ENCODE measurements around the gene ATP11A.
"Not testable (repeated sequence)": the region's sequence is repeated elsewhere in the genome, so short reads cannot be mapped to it uniquely, and the experiment has no call there.

The ATP11A gene

DNA sequence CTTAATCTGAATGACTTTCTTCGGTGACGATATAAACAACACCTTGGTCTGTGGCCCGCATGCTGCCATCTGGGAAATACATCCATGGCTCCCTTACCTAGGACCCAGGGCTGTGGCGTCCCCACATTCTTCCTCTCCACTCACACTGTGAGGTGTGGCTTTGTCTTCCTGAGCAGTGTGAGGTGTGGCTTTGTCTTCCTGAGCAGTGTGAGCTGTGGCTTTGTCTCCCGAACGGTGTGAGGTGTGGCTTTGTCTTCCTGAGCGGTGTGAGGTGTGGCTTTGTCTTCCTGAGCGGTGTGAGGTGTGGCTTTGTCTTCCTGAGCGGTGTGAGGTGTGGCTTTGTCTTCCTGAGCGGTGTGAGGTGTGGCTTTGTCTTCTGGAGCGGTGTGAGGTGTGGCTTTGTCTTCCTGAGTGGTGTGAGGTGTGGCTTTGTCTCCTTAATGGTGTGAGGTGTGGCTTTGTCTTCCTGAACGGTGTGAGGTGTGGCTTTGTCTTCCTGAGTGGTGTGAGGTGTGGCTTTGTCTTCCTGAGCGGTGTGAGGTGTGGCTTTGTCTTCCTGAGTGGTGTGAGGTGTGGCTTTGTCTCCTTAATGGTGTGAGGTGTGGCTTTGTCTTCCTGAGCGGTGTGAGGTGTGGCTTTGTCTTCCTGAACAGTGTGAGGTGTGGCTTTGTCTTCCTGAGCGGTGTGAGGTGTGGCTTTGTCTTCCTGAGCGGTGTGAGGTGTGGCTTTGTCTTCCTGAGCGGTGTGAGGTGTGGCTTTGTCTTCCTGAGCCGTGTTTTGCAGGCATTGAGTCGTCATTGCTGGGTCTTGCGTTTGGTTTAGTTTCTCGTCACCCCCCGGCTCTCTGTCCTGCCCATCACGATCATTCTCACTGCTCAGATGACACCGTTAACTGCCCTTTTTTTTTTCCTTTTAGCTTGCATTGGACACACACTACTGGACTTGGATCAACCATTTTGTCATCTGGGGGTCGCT, 183.1 kb downstream of the ATP11A start:
- DNase-seq = not testable (repeated sequence)

DNA sequence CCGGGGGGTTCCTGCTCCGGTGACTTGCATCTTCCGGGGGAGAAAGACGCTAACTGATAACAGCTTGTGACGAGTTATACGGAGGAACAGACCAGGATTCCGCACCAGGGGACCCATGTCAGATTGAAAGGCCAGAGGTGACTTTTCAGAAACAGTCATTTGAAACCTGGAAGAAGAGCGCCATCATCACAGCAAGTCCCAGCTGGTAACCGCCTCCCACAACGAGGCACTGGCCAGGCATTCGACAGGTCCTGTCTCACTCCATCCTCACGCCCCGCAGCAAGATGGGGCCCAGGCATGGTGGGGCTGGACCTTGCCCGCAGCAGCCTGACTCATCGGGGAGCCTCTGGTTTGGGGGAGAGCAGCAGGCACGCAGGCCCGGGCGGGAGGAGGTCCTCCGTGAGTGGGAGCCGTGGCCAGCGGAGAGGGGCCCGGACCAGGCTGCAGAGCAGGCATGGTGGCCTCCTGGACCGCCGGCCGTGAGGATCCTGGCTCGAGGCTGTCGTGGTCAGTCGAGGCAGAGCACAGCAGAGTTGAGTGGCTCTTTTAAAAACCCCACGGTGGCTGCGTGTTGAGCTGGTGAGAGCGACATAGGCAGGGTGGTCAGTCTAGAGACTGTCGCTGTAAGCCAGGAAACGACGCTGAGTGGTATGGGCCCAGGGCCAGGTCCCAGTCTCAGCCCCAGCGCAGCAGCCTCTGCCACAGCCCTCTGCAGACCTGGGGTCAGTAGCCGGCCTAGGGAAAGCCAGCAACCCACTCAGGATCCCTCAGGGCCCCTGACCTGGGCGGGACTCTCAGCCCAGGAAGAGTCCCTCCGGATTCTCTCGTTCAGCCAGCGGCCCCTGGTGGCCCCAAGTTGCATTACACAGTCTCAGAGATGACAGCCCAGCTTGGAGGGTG, 184.3 kb downstream of the ATP11A start:
- peak; percentile 56 for DNase-seq

DNA sequence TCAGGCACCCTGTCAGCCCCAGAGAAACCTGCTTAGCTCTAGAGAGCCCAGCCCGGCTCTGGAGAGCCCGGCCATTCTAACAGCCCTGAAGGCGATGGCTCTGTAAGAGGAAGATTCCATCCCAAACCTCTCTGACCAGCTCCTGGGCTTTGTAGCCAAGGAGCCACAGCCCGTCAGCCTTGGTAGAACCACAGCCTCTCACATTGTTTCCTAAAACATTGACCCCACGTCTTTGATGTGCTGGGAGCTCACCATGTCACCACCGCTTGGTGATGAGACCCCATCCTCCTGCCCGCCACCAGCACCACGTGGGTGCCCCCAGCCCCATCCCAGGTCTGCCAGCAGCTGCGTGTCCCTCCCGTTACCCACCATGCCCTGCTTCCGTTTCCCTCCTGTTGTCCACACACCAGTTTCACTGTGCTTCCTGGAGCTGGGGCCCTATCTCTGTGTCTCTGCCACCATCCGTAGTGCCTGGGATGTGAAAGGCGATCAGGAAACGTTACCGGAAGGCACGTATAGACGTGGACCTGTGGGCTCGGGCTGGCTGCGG, 185.0 kb downstream of the ATP11A start:
- no peak for DNase-seq

DNA sequence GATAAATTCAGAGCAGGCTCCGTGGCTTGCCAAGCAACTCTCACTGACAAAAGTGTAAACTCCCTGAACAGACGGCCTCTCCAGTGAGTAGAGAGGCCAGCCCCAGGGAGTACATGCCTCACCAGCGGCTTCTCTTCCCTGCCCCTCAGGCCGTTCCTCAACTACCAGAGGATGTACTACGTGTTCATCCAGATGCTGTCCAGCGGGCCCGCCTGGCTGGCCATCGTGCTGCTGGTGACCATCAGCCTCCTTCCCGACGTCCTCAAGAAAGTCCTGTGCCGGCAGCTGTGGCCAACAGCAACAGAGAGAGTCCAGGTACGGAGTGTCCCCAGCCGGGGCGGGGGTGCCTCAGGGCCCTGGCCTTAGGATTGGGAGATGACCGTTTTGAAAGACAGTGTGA, 185.8 kb downstream of the ATP11A start:
- no peak for DNase-seq

DNA sequence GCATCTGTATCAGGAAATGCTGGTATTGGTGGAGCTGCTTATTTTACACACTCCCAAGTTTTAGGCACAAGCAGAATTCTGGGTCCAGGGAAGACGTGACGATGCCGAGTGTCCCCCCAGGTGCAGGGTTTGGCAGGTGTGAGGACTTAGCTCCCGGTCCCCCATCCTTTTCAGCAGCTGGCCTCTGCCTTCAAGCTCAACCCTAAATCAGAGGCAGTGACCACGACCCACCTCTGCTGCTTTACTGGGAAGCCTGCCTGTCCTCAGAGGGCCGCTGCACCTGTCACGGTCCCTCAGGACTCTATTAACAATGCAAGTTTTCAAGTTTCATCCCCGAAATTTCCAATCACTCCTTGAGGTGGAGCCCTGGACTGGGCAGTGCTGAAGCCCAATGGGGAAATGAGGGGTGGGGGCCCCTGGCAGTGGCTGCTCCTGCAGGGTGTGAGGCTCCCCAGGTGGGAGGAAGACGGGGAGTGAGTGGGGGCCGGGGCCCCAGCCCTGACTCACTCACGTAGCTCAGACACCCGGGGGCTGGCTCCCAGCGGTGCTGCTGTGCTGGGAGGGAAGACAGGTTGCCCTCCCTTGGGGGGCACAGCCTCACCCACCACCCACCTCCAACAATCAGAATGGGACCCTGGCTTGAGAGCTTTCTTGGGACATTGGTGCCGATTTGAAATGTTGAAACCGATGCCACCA, 186.6 kb downstream of the ATP11A start:
- no peak for DNase-seq

DNA sequence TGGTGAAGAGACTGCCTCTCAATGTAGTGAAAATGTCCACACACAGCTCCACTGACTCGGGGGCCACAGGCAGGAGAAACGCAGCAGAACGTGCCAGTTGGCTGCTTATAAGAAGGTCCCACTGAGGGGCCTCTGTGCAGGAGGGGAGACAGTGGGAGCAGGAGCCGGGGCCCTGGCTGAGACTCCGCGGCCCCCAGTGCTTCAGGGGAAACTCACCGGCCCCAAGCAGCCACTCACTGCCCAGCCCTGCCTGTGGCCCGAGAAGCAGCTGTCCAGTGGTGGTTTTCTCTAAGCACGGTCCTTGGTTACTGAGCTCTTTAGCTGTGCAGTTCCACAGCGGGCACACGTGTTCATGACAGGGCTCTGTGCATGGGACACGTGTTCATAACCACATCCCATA, 187.2 kb downstream of the ATP11A start:
- no peak for DNase-seq

DNA sequence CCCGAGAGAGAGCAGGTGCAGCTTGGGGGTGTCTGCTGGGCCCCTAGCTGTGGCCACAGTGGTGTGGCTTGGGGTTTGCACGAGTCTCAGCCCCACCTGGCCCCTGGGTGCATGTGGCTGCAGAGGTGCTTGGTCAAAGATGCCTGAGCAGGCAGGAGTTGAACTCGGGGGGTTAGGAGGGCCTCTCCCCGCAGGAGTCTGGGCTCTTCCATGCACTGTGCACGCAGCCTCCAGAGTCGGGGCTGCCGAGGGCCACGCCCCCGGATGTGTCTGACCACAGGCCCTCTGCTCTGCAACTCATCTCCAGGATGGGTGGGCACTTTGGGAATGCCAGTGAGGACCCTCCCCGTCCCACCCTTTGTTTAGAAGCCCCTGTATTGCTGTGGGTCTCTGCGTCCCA, 187.7 kb downstream of the ATP11A start:
- no peak for DNase-seq

DNA sequence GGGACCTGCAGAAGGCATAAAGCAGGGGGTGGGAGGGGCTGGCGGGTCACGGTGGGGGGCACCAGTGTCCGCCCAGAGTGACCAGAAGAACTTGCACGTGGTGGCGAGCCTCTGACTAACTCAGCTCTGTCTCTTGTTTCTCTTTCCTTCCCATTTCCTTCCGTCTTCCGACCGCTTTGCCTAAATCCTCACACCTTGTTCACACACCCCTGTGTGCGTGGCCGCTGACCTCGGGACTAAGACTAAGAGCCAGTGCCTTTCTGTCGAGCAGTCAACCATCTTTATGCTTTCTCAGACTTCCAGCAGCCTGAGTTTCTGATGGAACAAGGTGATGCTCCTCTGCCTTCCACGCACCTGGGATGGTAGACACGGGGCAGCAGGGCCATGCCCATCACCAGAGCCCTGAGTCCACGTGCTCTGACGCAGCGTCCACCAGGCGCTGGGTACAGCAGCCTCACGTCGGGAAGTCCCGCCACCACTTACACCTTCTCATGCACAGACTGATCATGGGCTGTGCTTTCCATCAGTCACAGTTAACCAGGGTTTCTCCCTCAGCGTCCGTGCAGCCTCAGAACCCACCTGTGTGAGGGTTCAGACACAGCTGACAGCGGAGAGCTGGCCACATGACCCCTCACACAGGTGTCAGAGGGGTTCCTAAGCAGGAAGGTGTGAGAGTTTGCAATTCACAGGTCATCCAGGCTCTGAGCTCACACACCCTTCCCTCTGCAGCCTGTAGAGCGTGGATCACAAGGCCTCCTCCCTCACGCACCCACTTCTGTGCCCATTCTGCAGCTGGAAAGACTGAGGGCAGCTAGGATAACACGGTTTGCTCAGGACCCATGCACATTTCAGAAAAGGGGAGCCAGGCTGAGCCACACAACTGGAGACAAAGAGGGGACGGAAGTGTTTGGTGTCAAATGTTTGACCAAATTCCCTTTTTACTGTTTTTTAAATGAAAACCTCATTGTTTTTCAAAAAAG, 188.4 kb downstream of the ATP11A start:
- no peak for DNase-seq

DNA sequence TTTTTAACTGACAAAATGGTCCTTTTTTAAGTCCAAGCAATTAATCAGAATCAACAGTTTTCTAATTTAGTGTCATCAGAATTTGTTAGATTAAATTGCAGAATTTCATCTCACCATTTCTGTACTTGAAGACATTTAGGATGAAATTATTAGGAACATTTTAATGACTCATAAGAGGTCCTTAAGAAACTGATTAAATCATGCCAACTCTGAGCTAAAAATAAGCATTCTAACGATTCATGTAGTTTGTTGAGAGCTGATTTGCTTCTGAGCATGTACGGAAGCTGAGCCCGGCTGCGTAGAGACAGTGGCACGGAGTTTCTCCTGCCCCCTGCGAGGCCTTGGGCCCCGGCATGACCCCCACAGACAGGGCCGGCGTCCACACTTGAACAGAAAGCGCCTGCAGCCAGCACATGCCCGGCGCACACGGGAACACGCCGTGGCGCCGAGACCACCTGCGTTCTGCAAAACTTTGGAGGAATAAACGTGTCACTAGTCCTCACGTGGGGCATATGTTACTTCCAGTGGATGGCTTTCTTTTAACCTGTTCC, 189.5 kb downstream of the ATP11A start:
- DNase-seq = no peak

DNA sequence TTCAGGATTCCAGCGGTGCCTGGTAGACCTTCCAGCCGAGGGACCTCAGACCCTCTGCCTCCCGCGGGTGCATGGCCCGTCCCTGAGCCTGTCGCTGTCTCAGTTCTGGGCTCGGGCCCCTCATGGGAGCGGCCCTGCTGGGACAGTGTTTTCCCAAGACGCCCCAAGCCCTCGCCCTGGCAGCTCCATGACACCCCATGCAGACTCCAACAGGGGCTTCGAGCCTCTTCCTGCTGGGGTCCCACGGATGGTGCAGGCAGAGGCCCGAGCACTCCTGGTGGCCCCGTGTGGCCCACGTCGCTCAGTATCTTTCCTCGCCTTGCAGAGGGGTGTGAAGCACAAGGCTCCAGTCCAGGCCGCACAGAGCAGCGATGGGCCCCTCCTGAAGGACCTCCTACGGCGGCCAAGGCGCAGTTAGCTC, 190.4 kb downstream of the ATP11A start:
- DNase-seq = no peak

DNA sequence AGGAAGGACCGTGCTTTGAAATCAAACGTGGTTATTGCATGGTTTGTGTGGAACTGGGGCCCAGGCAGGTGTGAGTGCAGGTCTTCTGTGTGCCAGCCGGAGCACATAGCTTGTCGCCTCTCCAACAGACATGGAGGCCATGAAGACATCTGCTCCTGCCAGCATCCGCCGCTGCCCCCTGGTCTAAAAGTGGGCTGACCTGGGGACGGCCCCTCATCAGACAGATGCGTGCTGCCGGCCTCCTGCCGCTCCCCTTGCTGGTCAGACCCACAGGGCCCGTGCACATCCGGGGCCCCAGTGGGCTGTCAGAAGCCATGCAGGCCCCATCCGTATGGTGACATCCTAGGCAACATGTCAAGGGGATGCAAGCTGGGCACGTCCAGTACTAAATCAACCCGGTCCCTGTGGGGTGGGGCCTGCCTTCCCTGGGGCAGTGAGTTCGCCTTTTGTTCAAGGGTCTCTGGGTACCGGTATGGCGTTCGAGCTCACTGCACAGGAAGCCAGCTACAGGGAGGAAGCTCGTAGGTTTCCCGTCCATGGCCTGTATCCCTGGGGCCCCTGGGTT, 191.2 kb downstream of the ATP11A start:
- DNase-seq = no peak

DNA sequence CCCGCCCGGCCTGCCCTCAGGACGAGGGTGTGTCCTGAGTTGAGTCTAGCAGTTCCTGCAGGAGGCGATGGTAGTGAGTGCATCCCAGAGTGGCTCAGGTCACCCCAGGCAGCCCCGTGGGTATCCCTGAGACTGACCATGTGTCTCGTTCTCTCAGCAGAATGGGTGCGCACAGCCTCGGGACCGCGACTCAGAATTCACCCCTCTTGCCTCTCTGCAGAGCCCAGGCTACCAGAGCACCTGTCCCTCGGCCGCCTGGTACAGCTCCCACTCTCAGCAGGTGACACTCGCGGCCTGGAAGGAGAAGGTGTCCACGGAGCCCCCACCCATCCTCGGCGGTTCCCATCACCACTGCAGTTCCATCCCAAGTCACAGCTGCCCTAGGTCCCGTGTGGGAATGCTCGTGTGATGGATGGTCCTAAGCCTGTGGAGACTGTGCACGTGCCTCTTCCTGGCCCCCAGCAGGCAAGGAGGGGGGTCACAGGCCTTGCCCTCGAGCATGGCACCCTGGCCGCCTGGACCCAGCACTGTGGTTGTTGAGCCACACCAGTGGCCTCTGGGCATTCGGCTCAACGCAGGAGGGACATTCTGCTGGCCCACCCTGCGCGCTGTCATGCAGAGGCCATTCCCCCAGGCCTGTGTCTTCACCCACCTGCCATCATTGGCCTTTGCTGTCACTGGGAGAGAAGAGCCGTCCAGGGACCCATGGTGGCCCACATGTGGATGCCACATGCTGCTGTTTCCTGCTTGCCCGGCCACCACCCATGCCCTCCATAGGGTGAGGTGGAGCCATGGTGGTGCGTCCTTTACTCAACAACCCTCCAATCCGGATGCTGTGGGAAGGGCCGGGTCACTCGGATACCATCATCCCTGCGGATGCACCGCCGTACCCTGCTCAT, 192.1 kb downstream of the ATP11A start:
- no peak for DNase-seq

DNA sequence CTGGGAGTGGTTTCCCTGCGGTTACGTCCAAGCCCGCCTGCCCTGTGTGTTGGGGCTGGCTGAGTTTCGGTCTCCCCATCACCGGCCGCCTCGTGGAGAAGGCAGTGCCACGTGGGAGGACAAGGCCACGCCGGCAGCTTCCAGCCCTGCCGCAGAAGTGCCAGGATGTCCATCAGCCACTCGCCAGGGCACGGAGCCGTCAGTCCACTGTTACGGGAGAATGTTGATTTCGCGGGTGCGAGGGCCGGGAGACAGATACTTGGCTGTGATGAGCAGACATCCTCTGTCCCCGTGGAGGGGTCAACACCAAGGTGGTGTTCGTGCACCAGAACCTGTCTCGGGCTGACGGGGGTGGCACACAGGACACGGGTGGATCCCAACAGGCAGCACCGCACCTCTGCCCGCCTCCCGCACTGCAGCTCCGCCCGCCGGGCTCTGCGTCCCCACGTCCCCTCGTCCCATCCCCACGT, 192.8 kb downstream of the ATP11A start:
- DNase-seq = no peak

DNA sequence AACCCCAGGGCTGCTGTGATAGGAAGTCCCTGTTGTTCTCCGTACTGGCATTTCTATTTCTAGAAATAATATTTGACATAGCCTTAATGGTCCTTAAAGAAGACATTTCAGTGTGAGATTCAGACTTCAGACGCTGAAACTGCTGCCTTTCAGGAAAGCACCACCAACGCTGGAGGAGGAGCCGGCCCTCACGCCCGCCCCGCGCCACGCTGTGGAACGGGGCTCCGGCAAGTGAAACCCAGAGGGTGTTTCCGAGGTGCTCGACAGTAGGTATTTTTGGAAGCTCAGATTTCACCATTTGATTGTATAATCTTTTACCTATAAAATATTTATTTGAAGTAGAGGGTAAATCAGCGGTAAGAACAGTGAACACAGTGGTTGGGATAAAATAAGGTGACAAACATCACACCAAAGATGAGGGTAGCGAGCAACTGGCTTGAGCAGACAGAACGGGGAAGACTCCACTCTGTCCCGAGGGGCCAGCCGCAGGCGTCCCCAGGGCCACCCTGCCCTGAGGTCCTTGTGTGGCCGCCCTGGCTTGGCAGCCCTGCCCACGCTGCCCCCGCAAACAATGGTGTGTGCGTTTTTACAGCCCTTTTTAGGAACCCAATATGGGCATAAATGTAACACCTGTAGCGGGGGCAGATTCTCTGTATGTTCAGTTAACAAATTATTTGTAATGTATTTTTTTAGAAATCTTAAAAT, 193.6 kb downstream of the ATP11A start:
- no peak for DNase-seq

DNA sequence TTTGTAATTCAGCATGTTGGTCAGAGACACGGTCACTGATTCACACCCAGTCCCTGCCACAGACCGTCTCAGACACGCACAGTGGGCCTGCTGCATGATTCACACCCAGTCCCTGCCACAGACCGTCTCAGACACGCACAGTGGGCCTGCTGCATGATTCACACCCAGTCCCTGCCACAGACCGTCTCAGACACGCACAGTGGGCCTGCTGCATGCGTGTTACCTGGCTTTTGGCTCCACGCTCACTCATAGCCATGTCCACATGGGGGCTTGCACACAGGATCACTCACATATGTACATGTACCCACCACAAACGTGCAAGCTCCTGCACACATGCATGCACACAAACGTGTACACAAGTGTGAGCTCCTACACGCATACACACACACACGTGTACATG, 194.9 kb downstream of the ATP11A start:
- not testable (repeated sequence) for DNase-seq

DNA sequence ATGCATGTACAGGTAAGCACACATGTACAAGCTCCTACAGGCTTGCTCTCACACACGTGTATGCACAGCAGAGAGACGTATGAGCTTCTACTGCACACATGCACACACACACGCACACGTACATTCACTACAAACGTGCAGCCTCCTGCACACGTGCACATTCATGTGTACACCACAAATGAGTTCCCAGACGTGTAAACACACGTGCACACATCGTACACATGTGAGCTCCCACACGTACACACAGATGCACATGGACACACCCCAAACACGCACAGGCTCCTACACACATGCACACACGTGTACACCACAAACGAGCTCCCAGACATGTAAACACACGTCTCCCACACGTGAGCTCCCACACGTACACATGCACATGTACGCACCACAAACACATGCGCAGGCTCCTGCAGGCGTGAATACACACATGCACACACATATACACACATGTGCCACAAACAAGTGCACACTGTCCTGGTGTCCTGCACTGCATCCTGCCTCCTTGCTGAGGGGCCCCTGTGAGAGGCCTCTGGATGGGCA, 195.5 kb downstream of the ATP11A start:
- no peak for DNase-seq

DNA sequence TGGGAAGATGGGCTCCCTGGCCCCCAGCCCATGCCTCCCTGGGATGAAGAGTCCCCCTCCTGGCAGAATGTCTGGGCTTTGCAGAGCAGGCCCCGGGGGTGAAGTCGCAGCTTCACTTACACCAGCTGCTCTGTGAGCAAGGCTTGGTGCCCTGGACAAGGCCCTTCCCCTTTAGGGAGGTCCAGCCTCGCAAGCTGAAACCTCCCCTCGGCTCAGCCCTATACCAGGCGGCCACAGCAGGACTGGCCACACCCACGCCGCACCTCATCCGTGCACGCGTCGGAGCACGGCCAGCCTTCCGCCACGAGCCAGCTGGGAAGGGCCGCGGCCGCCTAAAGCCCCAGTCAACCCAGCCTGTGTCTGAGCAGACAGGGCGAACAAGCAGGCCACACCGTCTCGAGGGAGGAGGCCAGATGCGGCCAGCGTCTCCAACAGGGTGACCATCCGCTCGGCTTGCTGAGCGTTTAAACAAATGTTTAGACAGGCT, 196.0 kb downstream of the ATP11A start:
- no peak for DNase-seq

DNA sequence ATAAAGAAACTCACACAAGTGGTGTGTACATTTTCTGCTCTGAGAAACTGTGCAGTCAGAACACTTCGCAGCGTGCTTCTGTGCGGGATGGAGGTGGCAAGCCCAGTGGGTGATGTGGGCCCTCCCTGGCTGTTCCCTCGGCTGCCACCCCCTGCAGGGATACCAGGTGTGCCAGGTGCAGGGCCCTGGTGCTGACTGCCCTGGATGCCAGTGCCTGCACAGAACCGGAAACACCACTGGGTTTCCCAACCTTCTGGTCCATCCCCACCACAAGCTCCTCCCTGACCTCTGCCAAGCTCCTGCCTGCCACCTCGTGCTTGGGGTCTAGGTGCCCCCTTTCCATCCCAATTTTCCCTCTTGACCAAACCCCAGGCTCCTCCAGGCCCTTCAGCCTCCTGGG, 197.3 kb downstream of the ATP11A start:
- DNase-seq = no peak
